Naive thymus-derived CD4-positive, alpha-beta T cell (primary cell): ENCODE measurements around the gene UNC13A. TPM values are rescaled to one million over a fixed set of nuclear protein-coding genes. Genes with fewer than 3 reads are reported as not detected.

Experiments used
- ATAC-seq: fragments of 150-1000 bp; cut with Tn5 transposase; 2 replicates; pipeline ENCODE4 v1.10.0; 2021; ENCODE audit warnings: mild to moderate bottlenecking, moderate library complexity
- CTCF ChIA-PET: fragments of 350-600 bp; sonication (Branson Sonifier 250); formaldehyde crosslinking; loops from one replicate; lab custom pipeline; 2021; ENCODE audit warnings: antibody characterized with exemption; lab: Charles Lee
- POLR2A ChIA-PET: fragments of 350-600 bp; sonication (Branson Sonifier 250); formaldehyde crosslinking; loops from one replicate; lab custom pipeline; 2021; ENCODE audit warnings: antibody characterized with exemption, inconsistent platforms; lab: Charles Lee
- DNase-seq, 9 donors: peaks; one replicate each; pipeline versions ENCODE4 v3.0.0 to v3.0.0-alpha.2; 2020 to 2022; ENCODE audit warnings: mixed read lengths in 1 of 9
- H3K27ac ChIP-seq: one replicate; pipeline ENCODE4 v1.7.0; 2013; ENCODE audit warnings: mild to moderate bottlenecking, low read depth, low read length, moderate library complexity
- H3K27me3 ChIP-seq, 2 donors: one replicate each; pipeline ENCODE4 v1.7.0; 2013; ENCODE audit warnings: low read length in 2 of 2, mild to moderate bottlenecking in 2 of 2, moderate library complexity in 2 of 2; ENCODE audit not compliant: control insufficient read depth in 2 of 2, insufficient read depth in 2 of 2
- H3K36me3 ChIP-seq, 3 experiments: 1 replicate in 2 of 3; 2 replicates in 1 of 3; pipeline ENCODE4 v1.7.0; 2013; ENCODE audit warnings: low read length in 3 of 3, mild to moderate bottlenecking in 3 of 3, moderate library complexity in 1 of 3; ENCODE audit not compliant: insufficient read depth in 3 of 3, control insufficient read depth in 2 of 3
- H3K4me1 ChIP-seq, 2 donors: one replicate each; pipeline ENCODE4 v1.7.0; 2013; ENCODE audit warnings: low read length in 2 of 2, mild to moderate bottlenecking in 2 of 2, moderate library complexity in 1 of 2; ENCODE audit not compliant: control insufficient read depth in 2 of 2, insufficient read depth in 2 of 2
- H3K4me3 ChIP-seq: 2 replicates; pipeline ENCODE4 v1.7.0; 2013; ENCODE audit warnings: mild to moderate bottlenecking, low read length
- H3K9me3 ChIP-seq, 3 experiments: 1 replicate in 2 of 3; 2 replicates in 1 of 3; pipeline ENCODE4 v1.7.0; 2013; ENCODE audit warnings: low read length in 3 of 3; ENCODE audit not compliant: control insufficient read depth in 2 of 3
- H3K27ac Mint-ChIP-seq, 9 donors: one replicate each; pipeline ENCODE4 v1.8.0; 2020 to 2022; ENCODE audit warnings: mixed read lengths in 9 of 9, mild to moderate bottlenecking in 8 of 9, moderate library complexity in 5 of 9, inconsistent platforms in 2 of 9
- H3K27me3 Mint-ChIP-seq, 5 donors: one replicate each; pipeline ENCODE4 v1.8.0; 2021 to 2022; ENCODE audit warnings: mixed read lengths in 5 of 5, mild to moderate bottlenecking in 1 of 5
- H3K36me3 Mint-ChIP-seq, 5 donors: one replicate each; pipeline ENCODE4 v1.8.0; 2020 to 2022; ENCODE audit warnings: mixed read lengths in 5 of 5, mild to moderate bottlenecking in 3 of 5, inconsistent platforms in 1 of 5
- H3K4me1 Mint-ChIP-seq, 7 donors: one replicate each; pipeline ENCODE4 v1.8.0; 2020 to 2022; ENCODE audit warnings: mixed read lengths in 7 of 7, mild to moderate bottlenecking in 3 of 7, inconsistent platforms in 1 of 7
- H3K4me3 Mint-ChIP-seq, 10 donors: one replicate each; pipeline ENCODE4 v1.8.0; 2020 to 2022; ENCODE audit warnings: mild to moderate bottlenecking in 10 of 10, mixed read lengths in 10 of 10, moderate library complexity in 6 of 10, inconsistent platforms in 2 of 10
- H3K9me3 Mint-ChIP-seq, 11 donors: one replicate each; pipeline ENCODE4 v1.8.0; 2020 to 2022; ENCODE audit warnings: mixed read lengths in 11 of 11, mild to moderate bottlenecking in 4 of 11, inconsistent platforms in 1 of 11, moderate library complexity in 1 of 11
- intact Hi-C, 2 donors: fragments of 100-400 bp; cut with micrococcal nuclease; formaldehyde crosslinking; loops; one replicate each; pipeline ENCODE4 v1.15.1; 2023
- polyA plus RNA-seq, 2 donors: library from polyadenylated mRNA; unstranded; fragments of 300-500 nt; fragmentation: Illumina TruSeq; gene quantifications; one replicate each; pipeline ENCODE4 v1.2.3, GENCODE V29; 2021
- total RNA-seq, 6 experiments: library from RNA in 5 of 6; stranded (reverse) in 5 of 6; gene quantifications; 1 replicate in 5 of 6; 2 replicates in 1 of 6; pipeline ENCODE4 v1.2.3 and lab custom pipeline; 2021 to 2026

The UNC13A gene
- total and polyA plus RNA-seq, 7 experiments from 2014 or later = 0.02 to 0.30 (median 0.04) TPM; not detected in 1

DNA sequence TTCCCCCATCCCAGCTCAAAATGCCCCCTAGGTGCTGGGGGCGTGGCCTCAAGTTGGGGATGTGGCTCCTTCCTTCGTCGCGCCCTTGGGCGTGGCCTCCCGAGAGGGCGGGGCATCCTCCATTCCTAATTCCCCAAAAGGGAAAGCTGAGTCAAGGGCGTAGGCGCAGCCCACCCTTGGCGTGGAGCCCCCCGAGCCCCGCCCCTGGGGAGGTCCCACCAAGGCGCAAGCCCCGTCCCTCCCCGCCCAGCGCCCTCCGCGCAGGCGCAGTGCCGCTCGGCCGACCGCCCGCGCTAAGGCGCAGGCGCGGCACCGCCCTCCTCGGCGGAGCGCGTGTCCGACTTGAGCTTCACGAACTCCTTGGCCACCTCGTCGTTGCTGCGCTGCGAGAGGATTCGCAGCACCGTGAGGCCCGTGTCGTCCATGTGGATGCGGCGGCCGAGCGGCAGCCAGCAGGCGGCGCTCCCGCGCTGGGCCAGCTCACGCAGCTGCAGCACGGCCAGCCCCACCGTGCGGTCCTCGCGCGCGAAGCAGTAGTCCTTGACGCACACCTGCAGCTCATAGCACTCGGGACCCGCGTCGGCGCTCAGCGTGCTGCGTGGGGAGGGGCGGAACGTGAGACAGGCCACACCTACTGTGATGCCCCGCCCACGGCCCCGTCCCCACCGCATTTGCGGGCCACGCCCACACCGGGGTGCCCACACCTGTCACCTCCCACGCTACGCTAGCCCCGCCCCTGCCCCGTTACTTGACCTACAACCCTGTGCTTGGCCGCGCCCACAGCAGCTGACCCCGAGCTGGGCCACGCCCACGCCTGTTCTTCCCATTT lies 82.2 kb downstream of the UNC13A start:
- intact Hi-C loops = loop anchor here in 1 of 2 donors (1.0 to 5.0 kb wide), 4 partner anchors 178 to 326 kb away; partner anchors contain the start of genes CCDC124 and JAK3
- ChIA-PET CTCF (interaction anchor here (0.7 to 1.5 kb wide), 2 partner anchors 11 to 291 kb away, joined by 3 to 6 read pairs; no protein-coding TSS in a partner anchor), POLR2A (no interaction called here)
- ATAC-seq (peak; percentile 96), DNase-seq (peak; percentile 72 to 93 (median 87))
- peaks cover 0 to 5% (median 0%) of the 10 kb centered on the region in 11 donors for H3K9me3 Mint-ChIP-seq
- H3K27ac ChIP-seq = peak overlapping the region; percentile 48
- H3K9me3 ChIP-seq = no peaks in the 10 kb centered on the region
- H3K4me1 ChIP-seq = peaks cover 2 to 7% of the 10 kb centered on the region in 2 donors
- no peaks in the 10 kb centered on the region for H3K27me3 ChIP-seq
- H3K36me3 Mint-ChIP-seq = no peaks in the 10 kb centered on the region
- H3K4me3 ChIP-seq = peak overlapping the region; percentile 63
- H3K27ac Mint-ChIP-seq = peak overlapping the region in 7 of 9 donors; percentile 63 to 84 (median 74)
- peak overlapping the region; percentile 64 to 91 (median 81) for H3K4me3 Mint-ChIP-seq
- peaks cover 0 to 14% (median 11%) of the 10 kb centered on the region in 7 donors for H3K4me1 Mint-ChIP-seq
- peaks cover 29 to 46% (median 34%) of the 10 kb centered on the region in 5 donors for H3K27me3 Mint-ChIP-seq
- H3K36me3 ChIP-seq = no peaks in the 10 kb centered on the region

DNA sequence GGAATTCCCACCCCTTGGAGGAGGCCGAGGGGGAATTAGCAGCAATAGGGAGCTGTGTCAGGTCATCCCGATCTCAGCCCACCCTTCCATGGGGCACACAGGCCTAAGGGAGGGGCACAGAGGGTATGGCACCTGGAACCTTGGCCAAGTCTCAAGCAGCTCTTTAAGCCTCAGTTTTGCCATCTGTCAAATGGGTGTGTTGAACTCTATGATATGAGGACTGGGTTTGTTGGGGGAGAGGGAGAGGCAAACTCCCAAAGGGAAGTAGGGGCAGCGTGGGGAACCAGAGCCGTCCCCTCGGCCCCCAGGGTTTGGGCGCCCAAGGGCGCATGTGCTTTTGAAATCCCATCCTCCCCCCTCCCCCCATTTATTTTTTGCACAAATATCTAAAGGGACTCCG lies 83.0 kb downstream of the UNC13A start:
- intact Hi-C loops = loop anchor here in 1 of 2 donors (5.0 kb wide), 1 partner anchor 327 kb away; the partner anchor contains the start of gene CCDC124
- Mint-ChIP-seq H3K27me3 (peaks cover 31 to 46% (median 40%) of the 10 kb centered on the region in 5 donors), H3K36me3 (no peaks in the 10 kb centered on the region), H3K27ac (no peak overlapping the region), H3K4me3 (peak overlapping the region in 6 of 10 donors; percentile 32 to 63 (median 38)), H3K4me1 (peaks cover 0 to 14% (median 12%) of the 10 kb centered on the region in 7 donors), H3K9me3 (peaks cover 0 to 5% (median 0%) of the 10 kb centered on the region in 11 donors)
- DNase-seq (no peak), ATAC-seq (no peak)
- ChIA-PET CTCF (no interaction called here), POLR2A (no interaction called here)
- Histone ChIP-seq H3K9me3 (no peaks in the 10 kb centered on the region), H3K27me3 (no peaks in the 10 kb centered on the region), H3K27ac (no peak overlapping the region), H3K4me1 (peaks cover 2 to 7% of the 10 kb centered on the region in 2 donors), H3K36me3 (no peaks in the 10 kb centered on the region), H3K4me3 (no peak overlapping the region)

DNA sequence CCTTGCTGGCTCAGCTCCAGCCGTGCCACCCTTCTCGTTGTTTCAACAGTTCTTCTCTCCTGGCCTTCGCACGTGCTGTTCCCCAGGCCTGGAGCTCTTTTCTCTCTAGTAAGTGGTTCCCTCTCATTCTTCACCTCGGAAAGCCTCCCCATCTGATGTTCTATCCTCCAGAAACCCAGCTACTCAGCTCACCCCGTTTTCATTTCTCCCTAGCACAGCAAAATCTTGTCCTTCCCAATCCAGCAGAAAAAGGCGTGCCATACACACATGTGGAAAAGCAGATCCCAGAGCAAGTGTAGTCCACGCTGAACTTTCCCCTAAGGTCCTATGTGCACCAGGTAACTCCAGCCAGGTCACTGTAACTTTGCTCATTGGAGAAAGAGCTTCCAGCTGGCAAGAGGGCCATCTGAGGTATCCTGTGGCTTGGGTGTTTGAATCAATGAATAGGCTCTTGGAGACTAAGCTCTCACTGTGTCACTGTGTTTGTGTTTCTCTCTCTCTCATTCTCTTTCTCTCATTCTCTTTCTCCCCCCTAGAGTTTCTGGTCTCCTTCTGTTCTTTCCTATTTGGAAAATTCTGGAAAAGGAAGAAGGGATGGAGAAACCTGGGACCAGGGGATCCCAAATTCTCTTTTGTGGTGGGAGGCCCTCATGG lies 83.7 kb downstream of the UNC13A start:
- Histone ChIP-seq H3K4me3 (no peak overlapping the region), H3K9me3 (no peaks in the 10 kb centered on the region), H3K27me3 (no peaks in the 10 kb centered on the region), H3K4me1 (peaks cover 2 to 7% of the 10 kb centered on the region in 2 donors), H3K36me3 (no peaks in the 10 kb centered on the region), H3K27ac (no peak overlapping the region)
- DNase-seq = no peak
- H3K27ac Mint-ChIP-seq = peak overlapping the region in 2 of 9 donors; percentile 52 to 84
- intact Hi-C loops = loop anchor here in 1 of 2 donors (5.0 kb wide), 1 partner anchor 328 kb away; the partner anchor contains the start of gene CCDC124
- peaks cover 0 to 14% (median 12%) of the 10 kb centered on the region in 7 donors for H3K4me1 Mint-ChIP-seq
- H3K36me3 Mint-ChIP-seq = no peaks in the 10 kb centered on the region
- no peak for ATAC-seq
- ChIA-PET POLR2A (no interaction called here), CTCF (interaction anchor here (0.7 to 1.1 kb wide), 2 partner anchors 9 to 334 kb away, joined by 4 read pairs; no protein-coding TSS in a partner anchor)
- peak overlapping the region in 6 of 10 donors; percentile 2 to 63 (median 33) for H3K4me3 Mint-ChIP-seq
- peaks cover 0 to 4% (median 0%) of the 10 kb centered on the region in 11 donors for H3K9me3 Mint-ChIP-seq
- H3K27me3 Mint-ChIP-seq = peaks cover 31 to 46% (median 40%) of the 10 kb centered on the region in 5 donors

DNA sequence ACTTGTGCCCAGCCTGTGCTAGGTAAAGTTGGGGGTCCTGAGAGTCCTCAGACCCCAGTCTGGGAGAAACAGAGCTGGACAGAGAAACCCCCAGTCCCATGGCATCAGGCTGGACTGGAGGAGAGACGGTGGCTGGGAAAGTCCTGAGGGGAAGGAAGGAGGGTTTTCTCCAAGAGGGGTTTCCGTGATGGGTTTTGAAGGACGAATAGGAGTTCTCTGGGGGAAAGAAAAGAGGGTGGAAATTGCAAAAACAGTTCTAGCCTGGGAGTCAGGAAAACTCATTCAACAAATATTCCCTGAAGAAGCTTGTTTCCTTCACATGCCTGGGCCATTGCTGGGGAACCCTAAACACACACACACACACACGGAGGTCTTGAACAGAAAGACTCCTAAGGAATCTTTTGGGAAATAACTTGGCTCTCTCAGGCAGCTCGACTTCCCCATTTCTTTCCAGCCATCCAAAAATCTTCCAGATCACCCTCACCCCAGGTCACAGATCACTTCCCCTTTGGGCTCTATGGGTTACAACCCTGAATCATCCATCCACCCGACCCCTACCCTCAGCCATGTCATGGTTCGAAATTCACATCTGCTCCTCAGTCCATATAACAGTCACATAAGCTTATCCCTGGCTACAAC lies 85.2 kb downstream of the UNC13A start:
- H3K4me3 ChIP-seq = no peak overlapping the region
- intact Hi-C loops = no loop called here
- H3K27ac ChIP-seq = no peak overlapping the region
- ChIA-PET CTCF (no interaction called here), POLR2A (interaction anchor here (0.7 kb wide), 1 partner anchor 1766 kb away, joined by 3 read pairs; no protein-coding TSS in a partner anchor)
- H3K9me3 Mint-ChIP-seq = peaks cover 0 to 2% (median 0%) of the 10 kb centered on the region in 11 donors
- peaks cover 31 to 46% (median 40%) of the 10 kb centered on the region in 5 donors for H3K27me3 Mint-ChIP-seq
- H3K36me3 ChIP-seq = no peaks in the 10 kb centered on the region
- H3K4me3 Mint-ChIP-seq = peak overlapping the region in 1 of 10 donors; percentile 9
- no peaks in the 10 kb centered on the region for H3K36me3 Mint-ChIP-seq
- H3K4me1 ChIP-seq = peaks cover 2 to 7% of the 10 kb centered on the region in 2 donors
- H3K27me3 ChIP-seq = no peaks in the 10 kb centered on the region
- H3K9me3 ChIP-seq = no peaks in the 10 kb centered on the region
- H3K27ac Mint-ChIP-seq = no peak overlapping the region
- peaks cover 0 to 14% (median 12%) of the 10 kb centered on the region in 7 donors for H3K4me1 Mint-ChIP-seq
- no peak for DNase-seq
- no peak for ATAC-seq

DNA sequence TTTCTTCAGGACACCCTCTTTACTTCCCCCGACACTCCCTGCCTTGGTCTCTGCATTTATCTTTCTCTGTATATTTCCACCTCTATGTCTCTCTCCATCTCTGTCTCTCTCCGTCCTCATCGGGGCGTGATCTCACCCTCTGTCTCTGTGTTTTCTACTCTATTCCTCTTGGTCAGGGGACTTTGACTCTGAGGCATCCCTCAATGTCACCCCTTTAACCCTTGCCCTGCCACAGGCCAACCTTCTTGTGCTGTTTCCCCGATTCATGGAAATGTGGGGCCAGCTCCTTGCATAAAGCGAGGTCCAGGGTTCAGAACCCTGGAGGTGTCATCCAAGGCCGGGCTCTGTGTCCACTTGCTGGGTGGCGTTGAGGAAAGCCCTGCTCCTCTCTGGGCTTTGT lies 85.9 kb downstream of the UNC13A start:
- no peaks in the 10 kb centered on the region for H3K27me3 ChIP-seq
- H3K27ac Mint-ChIP-seq = no peak overlapping the region
- peaks cover 0 to 14% (median 10%) of the 10 kb centered on the region in 7 donors for H3K4me1 Mint-ChIP-seq
- ChIA-PET CTCF (no interaction called here), POLR2A (no interaction called here)
- peaks cover 31 to 46% (median 40%) of the 10 kb centered on the region in 5 donors for H3K27me3 Mint-ChIP-seq
- no peaks in the 10 kb centered on the region for H3K36me3 Mint-ChIP-seq
- H3K4me1 ChIP-seq = peaks cover 2 to 7% of the 10 kb centered on the region in 2 donors
- no peak for ATAC-seq
- no peak for DNase-seq
- H3K27ac ChIP-seq = no peak overlapping the region
- peaks cover 0 to 2% (median 0%) of the 10 kb centered on the region in 11 donors for H3K9me3 Mint-ChIP-seq
- intact Hi-C loops = no loop called here
- no peak overlapping the region for H3K4me3 Mint-ChIP-seq
- no peak overlapping the region for H3K4me3 ChIP-seq
- no peaks in the 10 kb centered on the region for H3K9me3 ChIP-seq
- H3K36me3 ChIP-seq = no peaks in the 10 kb centered on the region

DNA sequence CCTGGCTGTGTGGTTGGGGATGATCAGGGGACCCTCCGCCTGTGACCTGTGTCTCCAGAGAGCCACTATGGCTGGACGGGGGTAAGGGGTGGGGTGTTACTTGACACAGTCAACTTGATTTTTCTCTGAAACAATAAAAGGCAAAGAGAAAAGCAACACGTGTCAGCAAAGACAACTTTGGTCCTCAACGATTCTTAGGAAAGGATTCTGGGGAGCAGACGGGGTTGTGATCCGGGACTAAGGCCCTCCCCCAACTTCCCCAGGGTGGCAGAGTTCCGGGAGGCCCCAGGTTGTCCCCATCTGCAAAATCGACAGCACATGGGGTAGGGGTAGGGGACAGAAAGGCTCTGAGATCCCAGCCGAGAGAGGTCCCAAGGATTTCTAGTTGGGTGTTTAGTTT lies 86.5 kb downstream of the UNC13A start:
- no peaks in the 10 kb centered on the region for H3K9me3 ChIP-seq
- CTCF ChIA-PET = no interaction called here
- intact Hi-C loops = no loop called here
- Mint-ChIP-seq H3K36me3 (no peaks in the 10 kb centered on the region), H3K27ac (peak overlapping the region in 1 of 9 donors; percentile 59), H3K4me1 (peaks cover 0 to 10% (median 7%) of the 10 kb centered on the region in 7 donors), H3K9me3 (peaks cover 0 to 2% (median 0%) of the 10 kb centered on the region in 11 donors), H3K4me3 (no peak overlapping the region), H3K27me3 (peaks cover 31 to 45% (median 40%) of the 10 kb centered on the region in 5 donors)
- no peak overlapping the region for H3K27ac ChIP-seq
- DNase-seq (no peak), ATAC-seq (no peak)
- peaks cover 2 to 7% of the 10 kb centered on the region in 2 donors for H3K4me1 ChIP-seq
- H3K27me3 ChIP-seq = no peaks in the 10 kb centered on the region
- H3K36me3 ChIP-seq = no peaks in the 10 kb centered on the region
- POLR2A ChIA-PET = no interaction called here
- H3K4me3 ChIP-seq = no peak overlapping the region
